ENCODE data around the gene AASS.

The AASS gene

DNA sequence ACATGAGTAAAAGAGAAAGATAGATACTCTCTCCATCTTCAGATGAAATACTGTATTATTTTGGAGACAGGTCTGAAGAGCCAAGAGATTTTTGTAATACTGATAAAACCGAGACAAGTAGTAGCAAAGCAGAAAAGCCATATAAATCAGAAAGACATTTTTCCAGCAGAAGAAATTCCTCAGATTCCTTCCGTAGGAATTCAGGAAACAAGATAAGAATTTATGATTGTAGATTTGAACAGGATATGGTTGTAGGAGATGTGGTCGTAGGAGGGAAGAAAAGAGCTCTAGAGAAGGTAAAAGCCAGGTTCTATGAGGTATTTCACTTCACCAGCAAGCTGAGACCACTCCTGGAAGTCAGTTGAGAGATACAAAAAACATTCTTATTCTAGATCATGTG is 17.6 kb upstream of the AASS start:
- in situ Hi-C loops (cut with HindIII; ENCODE audit: low sequenced_read_pairs): no loop called here
- no peak for DNase-seq (ENCODE audit: low read depth)
- TF ChIP-seq CTCF (IDR thresholded peaks at IDR 0.05; ENCODE audit: low read depth, low read length, missing control alignments): no peak
- no peak overlapping the region for H3K4me3 ChIP-seq (ENCODE audit: low read depth, low read length)

DNA sequence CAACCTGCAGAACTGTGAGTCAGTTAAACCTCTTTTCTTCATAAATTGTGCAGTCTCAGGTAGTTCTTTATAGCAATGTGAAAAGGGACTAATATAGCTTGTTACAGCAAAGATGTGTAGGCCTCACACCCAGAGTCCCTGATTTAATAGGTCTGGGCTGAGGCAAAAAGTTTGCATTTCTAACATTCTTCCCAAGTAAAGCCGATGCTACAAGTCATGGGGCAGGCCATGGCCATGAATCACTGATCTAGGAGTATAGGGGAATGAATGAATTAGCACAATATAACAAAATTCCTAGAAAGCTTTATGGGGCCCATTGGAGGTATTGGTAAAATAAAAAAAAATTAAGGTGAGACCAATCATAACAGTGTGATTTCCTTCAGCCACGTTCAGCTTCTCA is 11.5 kb upstream of the AASS start:
- H3K4me3 ChIP-seq (ENCODE audit: low read depth, low read length): no peak overlapping the region
- no peak for DNase-seq (ENCODE audit: low read depth)
- TF ChIP-seq CTCF (IDR thresholded peaks at IDR 0.05; ENCODE audit: low read depth, low read length, missing control alignments): no peak
- in situ Hi-C loops (cut with HindIII; ENCODE audit: low sequenced_read_pairs): no loop called here

- no peak for DNase-seq (ENCODE audit: low read depth)
- H3K4me3 ChIP-seq (ENCODE audit: low read depth, low read length): no peak overlapping the region
- no peak for TF ChIP-seq CTCF (IDR thresholded peaks at IDR 0.05; ENCODE audit: low read depth, low read length, missing control alignments)
- in situ Hi-C loops (cut with HindIII; ENCODE audit: low sequenced_read_pairs): no loop called here
Measured at GRCh38 chr7:122148878-122149277, 4.8 kb upstream of the AASS start.

- TF ChIP-seq CTCF (IDR thresholded peaks at IDR 0.05; ENCODE audit: low read depth, low read length, missing control alignments): no peak
- no peak for DNase-seq (ENCODE audit: low read depth)
- no peak overlapping the region for H3K4me3 ChIP-seq (ENCODE audit: low read depth, low read length)
- in situ Hi-C loops (cut with HindIII; ENCODE audit: low sequenced_read_pairs): no loop called here
Measured at GRCh38 chr7:122148081-122148480, 4.0 kb upstream of the AASS start.

DNA sequence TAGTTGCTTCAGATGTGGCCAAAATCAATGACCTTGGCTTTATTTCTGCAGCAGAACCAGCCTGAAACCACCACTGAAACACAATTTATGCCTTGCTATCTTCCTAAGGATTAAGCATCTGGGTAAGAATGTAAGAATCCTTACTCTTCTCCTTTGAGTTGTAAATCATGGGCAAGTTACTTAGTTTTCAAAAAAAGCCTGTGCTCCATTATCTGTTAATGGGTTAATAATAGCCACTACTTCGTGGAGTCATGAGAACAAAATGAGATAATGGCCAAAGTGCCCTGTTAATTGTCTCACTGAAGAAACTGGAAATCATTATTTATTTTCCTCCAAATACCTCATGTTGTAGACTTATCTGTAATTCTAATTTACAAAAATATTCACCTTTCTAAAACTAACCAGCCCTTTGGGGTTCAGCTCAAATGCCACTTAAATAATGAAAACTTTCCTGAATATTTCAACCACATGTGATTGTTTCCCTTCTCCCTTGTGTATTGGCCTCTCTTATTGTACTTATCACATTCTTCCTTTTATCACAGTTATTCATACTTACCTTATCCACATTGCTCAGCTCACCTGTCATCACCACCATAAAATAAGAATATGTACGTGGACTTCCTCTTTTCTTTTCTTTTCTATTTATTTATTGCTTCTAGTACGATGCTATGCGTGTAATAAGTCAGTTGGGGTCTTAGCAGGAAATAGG is 2.0 kb upstream of the AASS start:
- in situ Hi-C loops (cut with HindIII; ENCODE audit: low sequenced_read_pairs): no loop called here
- DNase-seq (ENCODE audit: low read depth): no peak
- H3K4me3 ChIP-seq (ENCODE audit: low read depth, low read length): no peak overlapping the region
- no peak for TF ChIP-seq CTCF (IDR thresholded peaks at IDR 0.05; ENCODE audit: low read depth, low read length, missing control alignments)

DNA sequence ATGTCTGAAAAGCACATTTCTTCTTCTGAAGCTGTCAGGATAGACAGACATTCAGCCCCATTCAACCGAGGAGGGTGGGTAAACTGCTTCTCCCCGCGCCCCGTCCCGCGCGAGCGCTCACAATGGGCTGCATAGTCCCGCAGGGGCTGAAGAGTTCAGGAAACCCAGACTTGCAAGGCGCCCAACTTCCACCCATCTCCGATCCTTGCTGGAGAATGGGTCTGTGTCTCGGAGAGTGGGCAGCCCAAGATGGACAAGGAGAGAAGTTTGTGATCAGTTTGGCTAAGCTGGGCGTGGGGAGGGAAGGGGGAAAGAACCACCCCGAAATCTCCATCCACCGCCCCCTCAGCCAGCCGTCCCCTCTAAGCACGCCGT is 686 bp downstream of the AASS start:
- peak overlapping the region; percentile 72 for H3K4me3 ChIP-seq (ENCODE audit: low read depth, low read length)
- in situ Hi-C loops (cut with HindIII; ENCODE audit: low sequenced_read_pairs): no loop called here
- TF ChIP-seq CTCF (IDR thresholded peaks at IDR 0.05; ENCODE audit: low read depth, low read length, missing control alignments): no peak
- DNase-seq (ENCODE audit: low read depth): no peak
